ENCODE results near the gene GCGR. TPM values are rescaled to one million over a fixed set of nuclear protein-coding genes. Genes with fewer than 3 reads are reported as not detected.
A peak's percentile ranks its signal among the peaks of the same experiment; 100 is the strongest.

GCGR gene
- total RNA-seq, 1 donor from 2014 or later, result not detected

GRCh38 chr17:81852237-81852636 lies 48.3 kb downstream of the GCGR start:
- Mint-ChIP-seq H3K4me1 (no peaks in the 10 kb centered on the region), H3K9me3 (no peaks in the 10 kb centered on the region), H3K36me3 (ENCODE audit: low read depth) (no peaks in the 10 kb centered on the region), H3K4me3 (peak overlapping the region; percentile 27), H3K27me3 (ENCODE audit: low read depth) (no peaks in the 10 kb centered on the region), H3K27ac (ENCODE audit: unreplicated experiment) (no peak overlapping the region)
- no peak for TF ChIP-seq CTCF (conservative IDR thresholded peaks at IDR 0.05)
- DNase-seq (ENCODE audit: low read depth, low spot score), result no peak

DNA sequence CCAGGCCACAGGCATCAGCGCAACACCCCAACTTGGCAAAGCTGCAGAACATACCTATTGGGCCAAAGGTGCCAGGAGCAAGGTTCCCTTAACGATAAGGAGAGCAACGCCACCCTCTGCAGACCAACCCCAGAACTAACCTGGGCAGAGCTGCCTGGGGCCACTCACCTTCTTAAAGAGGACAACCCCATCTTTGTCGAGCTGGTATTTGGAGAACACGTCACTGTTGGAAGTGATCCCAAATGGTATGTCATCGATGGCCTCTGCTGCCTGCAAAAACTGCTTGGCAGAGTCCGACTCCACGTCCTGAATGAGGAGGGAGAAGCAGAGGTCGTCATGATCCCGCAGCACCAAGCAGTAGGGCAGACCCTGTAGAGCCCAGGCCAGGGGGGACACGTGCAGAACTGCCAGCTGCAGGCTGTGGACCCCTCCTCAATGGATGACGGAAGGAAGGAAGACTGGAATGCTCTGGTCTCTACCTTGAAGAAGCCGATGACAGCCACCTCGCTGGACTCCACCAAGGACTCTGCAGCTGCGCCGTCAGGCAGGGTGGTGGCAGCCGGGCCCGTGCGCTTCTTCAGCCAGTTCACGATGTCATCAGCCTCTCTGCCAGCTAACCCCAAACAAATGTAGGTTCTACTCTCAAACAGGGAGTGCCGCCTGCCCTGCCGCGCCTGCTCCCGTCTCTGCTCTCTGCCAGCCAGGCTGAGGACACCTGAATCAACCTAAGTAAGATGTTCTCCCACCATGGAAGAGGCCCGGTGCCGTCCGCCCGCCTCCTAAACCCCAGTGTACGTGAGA lies 51.2 kb downstream of the GCGR start:
- H3K4me1 Mint-ChIP-seq, result peaks cover 7% of the 10 kb centered on the region

DNA sequence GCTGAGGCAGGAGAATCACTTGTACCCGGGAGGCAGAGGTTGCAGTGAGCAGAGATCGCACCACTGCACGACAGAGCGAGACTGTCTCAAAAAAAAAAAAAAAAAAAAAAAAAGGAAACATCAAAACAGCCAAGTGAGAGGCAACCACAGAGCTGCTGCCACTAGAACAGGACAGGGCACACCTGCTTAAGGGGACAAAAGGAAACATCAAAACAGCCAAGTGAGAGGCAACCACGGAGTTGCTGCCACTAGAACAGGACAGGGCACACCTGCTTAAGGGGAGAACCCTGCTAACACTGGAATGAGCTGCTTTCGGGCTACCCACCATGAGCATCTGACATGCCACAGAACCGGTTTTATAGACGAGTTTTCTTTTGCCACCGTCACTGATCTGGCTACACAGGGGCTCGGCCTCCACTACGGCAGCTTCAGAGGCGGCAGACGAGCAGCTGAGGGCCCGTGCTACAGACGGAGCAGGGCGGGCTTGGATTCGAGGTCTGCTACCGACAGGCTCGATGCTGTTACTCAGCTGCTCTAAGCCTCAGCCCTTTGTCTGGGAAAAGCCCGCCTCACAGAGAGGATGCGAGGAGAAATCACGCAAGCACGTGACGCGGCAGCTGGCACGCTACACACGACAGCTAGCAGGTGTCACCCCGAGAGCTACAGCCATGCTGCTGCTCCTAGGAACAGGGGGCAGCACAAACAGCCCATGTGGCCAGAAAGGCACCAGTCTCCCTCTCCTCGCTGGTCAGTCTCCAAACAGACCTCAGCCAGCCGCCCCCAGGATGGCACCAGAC lies 54.4 kb downstream of the GCGR start:
- peaks cover 9% of the 10 kb centered on the region for H3K27me3 Mint-ChIP-seq (ENCODE audit: low read depth)
- no peak for TF ChIP-seq CTCF (conservative IDR thresholded peaks at IDR 0.05)
- no peaks in the 10 kb centered on the region for H3K9me3 Mint-ChIP-seq
- no peak overlapping the region for H3K27ac Mint-ChIP-seq (ENCODE audit: unreplicated experiment)
- H3K36me3 Mint-ChIP-seq (ENCODE audit: low read depth), result peaks cover 7% of the 10 kb centered on the region
- peaks cover 28% of the 10 kb centered on the region for H3K4me1 Mint-ChIP-seq
- H3K4me3 Mint-ChIP-seq, result peak overlapping the region; percentile 92
- DNase-seq (ENCODE audit: low read depth, low spot score), result no peak

More for the DNA sequence above, 51.2 kb downstream of the GCGR start:
- Mint-ChIP-seq H3K36me3 (ENCODE audit: low read depth) (no peaks in the 10 kb centered on the region), H3K4me3 (peak overlapping the region; percentile 41), H3K27ac (ENCODE audit: unreplicated experiment) (no peak overlapping the region), H3K27me3 (ENCODE audit: low read depth) (no peaks in the 10 kb centered on the region), H3K9me3 (no peaks in the 10 kb centered on the region)
- TF ChIP-seq CTCF (conservative IDR thresholded peaks at IDR 0.05), result no peak
- no peak for DNase-seq (ENCODE audit: low read depth, low spot score)

DNA sequence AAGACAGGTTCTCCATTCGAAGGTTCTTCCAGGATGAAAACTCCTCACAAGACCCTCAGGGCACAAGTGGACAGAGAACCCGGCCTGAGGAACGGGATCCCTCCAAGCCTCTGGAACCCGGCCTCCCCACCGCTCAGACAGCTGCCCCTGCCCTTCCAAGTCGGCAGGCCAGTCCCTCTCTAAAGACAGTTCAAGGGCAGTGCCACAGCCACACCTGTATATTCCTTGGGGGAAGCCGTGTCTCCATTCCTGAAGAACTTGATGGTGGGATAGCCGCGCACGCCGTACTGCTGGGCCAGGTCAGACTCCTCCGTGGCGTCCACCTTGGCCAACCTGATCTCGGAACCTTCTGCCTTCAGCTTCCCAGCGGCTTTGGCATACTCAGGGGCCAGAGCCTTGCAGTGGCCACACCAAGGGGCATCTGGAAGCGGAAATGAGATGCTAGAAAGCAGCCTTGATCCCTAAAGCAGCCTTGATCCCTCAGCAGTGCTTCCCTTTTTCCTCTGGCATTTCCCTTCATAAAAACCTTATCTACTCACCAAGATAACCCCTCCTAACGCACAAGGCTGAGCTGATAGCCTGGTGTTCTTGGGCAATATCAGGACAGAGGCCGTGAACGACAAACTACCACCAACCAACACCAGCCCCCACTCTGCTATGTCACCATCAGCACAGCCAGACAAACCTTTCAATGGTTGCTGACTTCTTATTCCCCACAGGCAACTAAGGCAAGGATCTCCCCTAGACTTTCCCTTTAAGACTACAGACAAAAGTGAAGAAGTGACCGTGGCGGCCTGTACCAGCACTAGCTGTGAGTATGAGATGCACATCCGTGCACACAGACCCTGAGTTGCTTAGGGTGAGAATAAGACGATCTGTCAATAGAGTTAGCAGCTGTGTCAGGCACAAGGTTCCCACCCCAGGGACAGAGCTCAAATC lies 55.3 kb downstream of the GCGR start:
- Mint-ChIP-seq H3K27ac (ENCODE audit: unreplicated experiment) (no peak overlapping the region), H3K36me3 (ENCODE audit: low read depth) (peaks cover 7% of the 10 kb centered on the region), H3K4me1 (peaks cover 29% of the 10 kb centered on the region), H3K4me3 (peak overlapping the region; percentile 92), H3K27me3 (ENCODE audit: low read depth) (peaks cover 9% of the 10 kb centered on the region), H3K9me3 (no peaks in the 10 kb centered on the region)
- DNase-seq (ENCODE audit: low read depth, low spot score), result no peak
- no peak for TF ChIP-seq CTCF (conservative IDR thresholded peaks at IDR 0.05)
